GM21529 (cell line): ENCODE measurements around the gene TTC7B.

Source experiments
- ATAC-seq: cut with Tn5 transposase; IDR thresholded peaks from one replicate; pipeline ENCODE4 v1.9.1; 2021; ENCODE audit not compliant: unreplicated experiment

Gene TTC7B

GRCh38 chr14:90603336-90603735, 212.9 kb downstream of the TTC7B start:
- no peak for ATAC-seq

- no peak for ATAC-seq
Measured at GRCh38 chr14:90602088-90602687, 214.0 kb downstream of the TTC7B start.

GRCh38 chr14:90601563-90601962, 214.7 kb downstream of the TTC7B start:
- no peak for ATAC-seq

- ATAC-seq, result no peak
Measured at GRCh38 chr14:90600619-90601018, 215.6 kb downstream of the TTC7B start.

DNA sequence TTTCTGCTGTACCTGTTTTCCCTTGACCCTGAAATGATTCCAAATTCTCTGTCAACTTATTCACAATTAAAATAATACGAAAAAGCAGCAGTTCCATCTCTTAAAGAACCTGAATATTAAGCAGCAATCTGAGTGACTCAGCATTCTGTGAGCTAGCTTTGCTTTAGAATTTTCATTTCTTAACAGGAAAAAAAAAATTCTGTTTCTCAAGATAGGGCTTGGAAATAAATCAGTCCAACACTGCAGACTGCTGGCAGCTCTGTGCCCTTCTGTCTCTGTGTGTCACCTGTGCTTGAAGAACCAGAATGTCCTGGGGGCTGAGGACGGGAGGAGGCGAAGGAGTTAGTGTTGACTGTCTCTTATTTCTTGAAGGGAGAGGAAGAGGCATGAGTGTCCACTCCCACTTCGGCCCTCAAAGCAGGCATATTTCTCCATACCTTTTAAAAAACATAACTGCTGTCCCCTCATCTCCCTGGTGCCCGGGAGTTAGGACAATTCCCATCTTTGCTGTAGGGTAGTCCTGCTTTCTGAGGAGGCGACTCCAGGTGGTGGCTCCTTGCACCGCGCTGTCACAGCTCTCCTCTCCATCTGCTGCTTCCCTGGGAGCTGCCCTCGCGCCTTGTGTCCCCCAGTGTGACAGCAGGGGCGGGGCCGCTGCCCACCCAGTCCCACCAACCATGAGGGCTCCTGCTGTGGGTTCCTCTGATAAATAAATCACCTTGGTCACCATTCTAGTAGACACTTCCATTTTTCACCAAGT, 216.3 kb downstream of the TTC7B start:
- no peak for ATAC-seq

DNA sequence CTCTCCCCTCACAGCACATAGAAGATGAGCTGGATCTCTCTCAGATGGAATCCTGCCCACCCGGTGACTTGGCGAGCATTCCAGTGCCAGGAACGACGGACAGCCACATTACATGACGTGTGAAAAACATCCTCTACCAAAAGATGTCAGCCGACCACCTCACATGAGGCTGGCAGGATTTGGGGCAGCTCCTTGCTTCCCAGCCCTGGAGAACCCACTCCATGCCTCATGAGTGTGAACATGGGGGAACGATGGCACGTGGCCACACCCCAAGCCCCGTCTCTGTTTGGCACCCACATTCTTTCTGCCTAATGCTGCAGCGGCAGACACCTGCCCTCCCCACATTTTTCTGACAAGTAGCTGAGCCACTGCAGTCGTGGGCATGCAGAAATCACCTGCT, 216.9 kb downstream of the TTC7B start:
- no peak for ATAC-seq

GRCh38 chr14:90597961-90598360, 218.3 kb downstream of the TTC7B start:
- ATAC-seq, result no peak

DNA sequence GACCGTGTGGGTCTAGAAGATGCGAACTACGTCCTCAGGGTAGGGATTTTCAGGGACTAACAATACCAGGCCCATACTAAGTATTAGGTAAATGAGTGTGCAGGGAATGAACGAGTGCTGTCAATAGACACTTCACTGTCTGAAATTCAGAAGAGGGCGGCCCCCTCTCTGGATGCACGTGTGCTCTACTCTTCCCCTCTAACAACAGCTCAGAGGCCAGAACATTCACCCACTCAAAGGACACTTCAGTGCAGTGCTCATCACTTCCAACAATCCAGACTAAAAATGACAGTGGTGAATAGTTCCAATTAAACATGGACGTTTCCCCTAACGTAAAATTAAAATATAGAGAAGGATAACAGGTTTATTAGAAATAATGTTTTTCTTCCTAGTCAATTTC, 219.5 kb downstream of the TTC7B start:
- ATAC-seq, result no peak

- no peak for ATAC-seq
Measured at GRCh38 chr14:90593254-90594040, 222.8 kb downstream of the TTC7B start.

GRCh38 chr14:90592655-90593054, 223.6 kb downstream of the TTC7B start:
- ATAC-seq, result no peak

- ATAC-seq, result no peak
Measured at GRCh38 chr14:90587918-90588317, 228.3 kb downstream of the TTC7B start.

- ATAC-seq, result no peak
Measured at GRCh38 chr14:90587252-90587910, 228.8 kb downstream of the TTC7B start.

GRCh38 chr14:90585106-90585505, 231.1 kb downstream of the TTC7B start:
- no peak for ATAC-seq

DNA sequence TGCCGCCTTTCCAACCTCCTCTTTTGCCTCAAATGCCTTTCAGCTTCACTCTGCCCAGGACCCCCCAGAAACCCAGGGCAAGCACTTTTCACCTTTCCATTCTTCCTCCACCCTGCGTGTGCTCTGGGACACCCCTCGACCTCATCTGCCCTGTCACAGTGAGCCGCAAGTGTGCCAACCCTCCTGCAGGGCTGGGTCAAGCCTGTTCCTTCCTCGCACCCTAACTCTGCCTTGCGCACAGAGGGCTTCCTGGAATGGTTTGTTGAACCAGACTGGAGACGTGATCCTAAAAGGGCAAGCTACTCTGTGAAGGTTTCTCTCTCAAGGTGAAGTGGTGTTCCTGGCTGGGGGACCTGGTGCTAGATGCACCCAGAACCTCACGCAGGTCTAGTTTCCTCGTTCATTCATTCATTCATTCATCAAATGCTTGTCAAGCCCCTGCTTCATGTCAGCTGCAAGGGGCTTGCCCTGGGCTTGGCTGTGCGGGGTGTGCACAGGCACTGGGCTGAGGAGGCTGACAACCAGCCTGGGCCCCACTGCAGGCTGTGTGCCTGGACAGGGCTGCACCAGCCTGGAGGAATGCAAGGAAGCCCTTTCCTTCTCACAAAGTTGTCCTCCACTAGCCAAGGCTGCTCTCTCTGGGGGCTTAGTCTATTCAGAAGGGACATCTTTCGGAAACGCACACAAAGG, 232.2 kb downstream of the TTC7B start:
- no peak for ATAC-seq

DNA sequence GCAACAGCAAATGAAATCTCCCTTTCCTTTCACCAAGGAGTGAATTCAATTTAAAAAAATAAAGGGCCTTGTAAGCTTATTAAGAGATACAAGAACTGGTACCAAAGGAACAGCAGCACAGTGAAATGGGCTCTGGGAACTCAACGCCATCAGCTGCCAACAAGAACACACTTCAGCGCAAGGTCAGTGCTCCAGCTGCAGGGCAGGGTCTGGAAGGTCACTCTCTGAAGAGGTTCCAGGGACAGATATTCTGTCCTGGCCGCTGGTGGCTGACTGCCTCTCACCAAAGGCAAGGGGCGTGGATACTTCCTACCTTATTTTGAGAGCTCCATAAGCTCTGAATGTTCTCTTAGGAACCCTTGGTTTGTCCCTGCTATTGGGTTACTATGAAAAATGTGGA, 232.8 kb downstream of the TTC7B start:
- ATAC-seq, result no peak

DNA sequence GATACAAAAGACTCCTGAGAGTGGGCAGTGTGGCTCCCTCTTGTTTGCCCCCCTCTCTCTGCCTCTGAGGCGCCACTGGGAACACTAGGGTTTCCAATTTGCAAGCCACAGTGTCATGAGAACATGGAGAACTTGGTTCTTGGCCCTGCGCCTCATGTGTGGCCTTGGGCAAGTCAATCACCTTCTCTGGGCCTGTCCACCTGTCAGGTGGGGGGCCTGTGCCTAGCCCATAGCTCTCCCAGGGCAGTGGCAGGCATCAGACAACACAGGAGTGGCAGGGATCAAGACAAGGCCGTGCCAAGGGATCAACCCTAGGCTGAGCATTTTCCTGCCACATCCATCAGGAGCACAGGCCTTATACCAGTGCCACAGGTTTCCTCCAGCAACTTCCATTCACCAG, 234.1 kb downstream of the TTC7B start:
- ATAC-seq, result no peak

DNA sequence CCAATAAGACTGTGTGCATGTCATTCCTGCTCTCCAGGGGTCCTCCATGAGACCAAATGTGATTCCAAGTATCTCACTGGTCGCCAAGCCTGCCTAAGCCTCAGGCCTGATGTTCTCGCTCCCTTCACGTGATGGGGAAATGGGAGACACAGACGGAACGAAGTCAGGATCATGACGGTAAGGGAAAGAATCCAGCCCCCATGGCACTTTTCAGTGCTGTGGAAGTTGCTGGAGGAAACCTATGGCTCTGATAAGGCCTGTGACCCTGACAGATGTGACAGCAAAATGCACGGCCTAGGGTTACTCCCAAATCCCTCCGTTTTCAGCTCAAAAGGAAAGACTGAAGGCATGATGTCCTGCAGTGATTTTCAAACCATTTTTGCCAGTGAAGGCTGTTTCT, 234.5 kb downstream of the TTC7B start:
- ATAC-seq, result no peak

GRCh38 chr14:90580377-90581335, 235.6 kb downstream of the TTC7B start:
- ATAC-seq, result no peak

DNA sequence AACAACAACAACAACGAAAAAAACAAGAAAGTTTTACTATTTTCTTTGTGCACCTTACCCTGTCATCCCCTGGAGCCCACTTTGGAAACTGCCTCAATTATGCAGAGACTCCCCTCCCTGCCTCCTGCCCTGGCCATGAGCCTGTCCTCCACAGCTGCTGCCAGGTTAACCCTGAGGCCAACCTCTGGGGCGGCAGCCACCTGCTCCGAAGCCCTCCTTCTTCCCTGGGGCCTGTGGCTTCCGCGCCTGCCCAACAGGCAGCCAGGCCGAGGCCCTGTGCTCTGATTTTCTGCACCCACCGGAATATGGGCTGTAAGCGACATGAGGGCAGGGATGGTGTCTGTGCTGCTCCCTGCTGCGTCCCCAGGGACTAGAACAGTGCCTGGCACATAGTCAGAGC, 236.4 kb downstream of the TTC7B start:
- no peak for ATAC-seq

DNA sequence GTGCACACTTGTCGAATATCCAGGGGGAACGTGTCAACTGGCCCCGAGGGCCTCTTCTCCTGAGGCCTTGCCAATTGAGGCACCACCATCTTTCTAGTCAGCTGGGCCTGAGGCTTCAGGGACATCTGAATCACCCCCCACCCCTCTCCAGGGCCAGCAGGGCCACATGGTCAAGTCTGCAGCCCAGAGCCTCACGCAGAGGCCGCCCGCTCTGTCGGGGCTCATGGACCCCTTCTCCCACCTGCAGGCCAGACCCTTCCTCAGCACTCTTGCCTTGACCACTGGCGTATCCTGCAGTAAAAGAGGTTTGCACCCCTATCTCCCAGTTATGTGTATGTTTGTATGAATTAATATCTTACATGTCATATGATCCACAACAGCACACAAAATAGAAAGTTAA, 237.1 kb downstream of the TTC7B start:
- ATAC-seq, result no peak
